Measurements from ENCODE around the gene FBXL20.

- TF ChIP-seq POLR2A (IDR thresholded peaks at IDR 0.05; ENCODE audit: low read length) = no peak
- no peak for TF ChIP-seq GATA1 (IDR thresholded peaks at IDR 0.05; ENCODE audit: low read depth, low read length)
Measured at GRCh38 chr17:39235555-39236449, 165.6 kb downstream of the FBXL20 start.
